NCI-H1105 treated with DMSO at 0.1 percent for 48 hours (cell line): ENCODE measurements around the gene ZNF610.
"Not testable (repeated sequence)": the region's sequence is repeated elsewhere in the genome, so short reads cannot be mapped to it uniquely, and the experiment has no call there.

Experiments
- DNase-seq: peaks from one replicate; lab custom pipeline; 2025; lab: John Stamatoyannopoulos, UW

Gene ZNF610

GRCh38 chr19:52336117-52336790 is at the start of gene ZNF610:
Gene ZNF610 (plus strand): TSS chr19:52336243. CDS start chr19:52349173, 12,930 bp downstream.
- DNase-seq = peak; percentile 61

- no peak for DNase-seq
Observed at GRCh38 chr19:52286256-52286655, 49.8 kb upstream of the ZNF610 start.

GRCh38 chr19:52291781-52292180 is 44.3 kb upstream of the ZNF610 start:
- no peak for DNase-seq

GRCh38 chr19:52292946-52293345 is 43.1 kb upstream of the ZNF610 start:
- DNase-seq = not testable (repeated sequence)

GRCh38 chr19:52296400-52296772 is 39.7 kb upstream of the ZNF610 start:
- DNase-seq = no peak

DNA sequence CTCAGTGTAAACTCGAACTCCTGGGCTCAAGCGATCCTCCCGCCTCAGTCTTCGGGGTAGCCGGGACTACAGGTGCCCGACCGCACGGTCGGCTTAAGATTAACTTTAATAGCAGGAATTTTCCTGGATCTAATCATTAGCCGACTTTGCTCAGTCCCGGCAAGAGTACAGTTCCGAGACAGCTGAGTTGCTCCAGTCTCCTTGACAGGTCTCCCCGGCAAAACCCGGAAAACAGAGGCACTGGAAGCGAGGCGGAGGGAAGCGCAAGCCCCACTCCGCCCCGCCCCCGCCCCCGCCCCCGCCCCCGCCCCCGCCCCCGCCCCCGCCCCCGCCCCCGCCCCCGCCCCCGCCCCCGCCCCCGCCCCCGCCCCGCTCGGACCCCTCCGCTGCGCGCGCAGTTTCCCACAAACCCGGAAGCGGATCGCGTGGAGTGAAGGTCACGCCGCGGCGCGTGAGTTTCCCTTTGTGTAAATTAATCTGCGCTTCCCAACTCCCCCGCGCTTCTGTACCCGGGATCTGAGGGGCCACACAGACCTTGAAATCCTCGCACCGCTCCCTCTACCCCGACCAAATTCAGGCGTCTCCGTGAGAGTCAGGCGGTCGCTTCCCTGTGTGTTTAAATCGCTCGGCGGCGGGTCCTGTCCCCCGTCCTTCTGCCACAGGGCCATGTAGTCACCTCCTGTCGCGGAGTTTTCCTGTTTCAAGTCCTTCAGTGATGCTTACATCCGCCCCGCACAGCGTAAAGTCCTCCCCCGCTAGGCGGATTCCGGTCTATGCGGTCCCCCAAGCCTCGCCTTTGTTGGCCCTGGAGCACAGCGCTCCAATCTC is 39.1 kb upstream of the ZNF610 start, which contains the start of gene ZNF480:
Gene ZNF480, plus strand, starts transcription at position 397 of the 828 bp plus-strand sequence. CDS start 3,244 bp downstream, outside the sequence.
- DNase-seq = peak; percentile 90

- no peak for DNase-seq
Observed at GRCh38 chr19:52297601-52298364, 38.3 kb upstream of the ZNF610 start.

- no peak for DNase-seq
Observed at GRCh38 chr19:52307275-52307674, 28.8 kb upstream of the ZNF610 start.

DNA sequence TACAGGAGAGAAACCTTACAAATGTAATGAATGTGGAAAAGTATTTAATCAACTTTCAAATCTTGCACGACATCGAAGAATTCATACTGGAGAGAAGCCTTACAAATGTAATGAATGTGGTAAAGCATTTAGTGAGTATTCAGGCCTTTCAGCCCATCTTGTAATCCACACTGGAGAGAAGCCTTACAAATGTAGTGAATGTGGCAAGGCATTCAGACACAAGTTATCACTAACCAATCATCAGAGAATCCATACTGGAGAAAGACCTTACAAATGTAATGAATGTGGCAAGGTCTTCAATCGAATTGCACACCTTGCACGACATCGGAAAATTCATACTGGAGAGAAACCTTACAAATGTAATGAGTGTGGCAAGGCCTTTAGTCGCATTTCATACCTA is 13.6 kb upstream of the ZNF610 start:
- DNase-seq = no peak

DNA sequence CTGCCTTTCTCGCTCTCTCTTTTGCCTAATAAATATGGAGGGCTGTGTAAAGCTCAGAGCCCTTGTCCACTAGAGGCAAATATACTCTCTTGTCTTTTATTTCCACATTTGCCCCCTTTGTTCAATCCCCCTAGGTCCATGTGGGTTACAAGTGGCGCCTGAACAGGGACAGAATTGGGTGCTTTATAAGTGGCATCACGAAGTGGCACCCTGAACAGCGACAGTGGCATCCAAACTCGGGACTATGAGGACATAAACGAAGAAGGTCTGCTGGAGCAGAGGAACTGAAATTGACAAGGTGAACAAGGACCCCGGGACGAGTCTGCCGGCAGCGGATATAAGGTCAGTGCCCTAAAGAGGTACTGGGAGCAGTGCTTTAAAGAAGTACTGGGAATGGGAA is 4.3 kb upstream of the ZNF610 start:
- DNase-seq = no peak

- DNase-seq = no peak
Observed at GRCh38 chr19:52335768-52336116, 301 bp upstream of the ZNF610 start.

DNA sequence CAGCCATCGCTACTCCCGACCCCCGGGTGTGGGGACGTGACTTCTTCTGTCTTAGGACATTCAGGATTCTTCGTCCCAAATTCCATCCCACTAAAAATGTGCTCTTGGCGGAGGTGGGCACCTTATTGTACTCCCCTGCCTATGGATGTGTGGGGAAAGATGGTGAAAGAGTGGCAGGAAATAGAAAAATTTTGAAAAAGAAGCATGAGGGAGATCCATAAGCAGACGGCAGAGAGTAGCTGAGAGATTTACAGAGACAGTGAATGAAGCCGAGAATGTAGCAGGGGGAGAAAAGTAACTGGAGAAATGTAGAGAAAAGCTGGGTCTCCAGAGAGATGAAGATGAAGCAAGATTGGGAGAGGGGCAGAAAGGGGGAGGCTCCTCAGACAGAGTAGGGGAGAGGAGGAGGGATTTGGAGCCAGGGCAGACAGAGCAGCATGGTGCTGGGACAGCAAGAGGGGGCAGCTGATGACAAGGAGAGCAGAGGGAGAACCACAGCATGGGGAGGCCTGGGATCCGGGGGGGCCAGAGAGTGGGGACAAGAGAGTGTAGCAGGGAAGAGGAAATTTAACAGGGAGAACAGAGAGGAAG is 843 bp downstream of the ZNF610 start:
- DNase-seq = no peak

GRCh38 chr19:52339022-52339421 is 3.0 kb downstream of the ZNF610 start:
- not testable (repeated sequence) for DNase-seq

GRCh38 chr19:52343548-52343947 is 7.5 kb downstream of the ZNF610 start:
- DNase-seq = peak; percentile 77

DNA sequence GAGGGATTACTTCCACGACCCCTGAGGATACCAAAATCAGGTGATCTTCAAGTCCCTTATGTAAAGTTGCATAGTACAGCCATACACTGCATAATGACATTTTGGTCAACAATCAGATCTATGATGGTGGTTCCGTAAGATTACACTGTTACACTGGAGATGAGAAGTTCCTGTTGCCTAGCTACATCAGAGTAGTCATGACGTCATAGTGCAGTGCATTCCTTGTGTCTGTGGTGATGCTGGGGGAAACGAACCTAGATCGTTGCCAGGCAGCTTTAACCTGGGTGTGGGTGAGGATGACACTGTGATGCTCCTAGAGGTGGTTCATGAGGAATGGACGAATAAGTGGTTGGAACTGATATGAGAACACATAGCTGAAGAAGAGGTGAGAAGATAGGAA is 9.1 kb downstream of the ZNF610 start:
- DNase-seq = no peak

- no peak for DNase-seq
Observed at GRCh38 chr19:52351512-52351911, 15.5 kb downstream of the ZNF610 start.

GRCh38 chr19:52366414-52366824 is 30.4 kb downstream of the ZNF610 start:
- no peak for DNase-seq

- no peak for DNase-seq
Observed at GRCh38 chr19:52369559-52370340, 33.7 kb downstream of the ZNF610 start, which contains the start of gene ZNF880. Gene ZNF880 (plus strand): TSS chr19:52369923. CDS start chr19:52369966, 43 bp downstream.

- no peak for DNase-seq
Observed at GRCh38 chr19:52370341-52370710, 34.3 kb downstream of the ZNF610 start.

- no peak for DNase-seq
Observed at GRCh38 chr19:52391135-52391534, 55.1 kb downstream of the ZNF610 start.
